Stimulated activated CD8-positive, alpha-beta memory T cell treated with anti-CD3 and anti-CD28 coated beads, Interleukin-12 subunit alpha, Interleukin-12 subunit beta, amount 100 ng/mL, for 1 hour (primary cell): Measurements from ENCODE around the gene OR52E6.

Experiments
- DNase-seq: peaks from one replicate; pipeline ENCODE4 v3.0.0-alpha.2; 2020; ENCODE audit warnings: low read depth

OR52E6 gene

GRCh38 chr11:5841797-5842196 lies at the start of gene OR52E6:
Gene OR52E6, minus strand, starts transcription at chr11:5841897. Its CDS starts 0 bp downstream, at chr11:5841897.
- DNase-seq, result no peak

- DNase-seq, result no peak
Observed at GRCh38 chr11:5891216-5891800, 49.6 kb upstream of the OR52E6 start.

GRCh38 chr11:5887661-5888060 lies 46.0 kb upstream of the OR52E6 start:
- no peak for DNase-seq

- no peak for DNase-seq
Observed at GRCh38 chr11:5887172-5887571, 45.5 kb upstream of the OR52E6 start.

DNA sequence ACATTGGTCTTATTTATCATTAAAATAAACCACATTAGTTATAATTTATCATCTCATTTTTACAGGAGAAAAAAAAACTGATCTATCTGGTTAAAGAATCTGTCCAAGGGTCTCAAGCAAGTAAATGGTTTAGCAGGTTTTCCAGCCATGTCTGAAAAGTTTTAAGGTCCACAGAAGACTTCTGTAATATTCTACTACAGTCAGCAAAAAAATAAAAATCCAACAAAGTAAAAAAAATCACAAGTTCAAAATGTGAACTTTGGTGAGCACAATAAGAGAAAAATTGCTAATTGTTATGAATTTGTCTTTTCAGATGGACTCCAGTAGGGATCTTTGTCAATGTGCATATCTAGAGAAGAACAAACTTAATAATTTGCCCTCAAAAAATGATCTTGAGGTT lies 40.1 kb upstream of the OR52E6 start:
- no peak for DNase-seq

- no peak for DNase-seq
Observed at GRCh38 chr11:5880329-5880728, 38.6 kb upstream of the OR52E6 start, which contains the start of gene OR52E4. Gene OR52E4, plus strand, starts transcription at chr11:5880629. Its CDS starts 3,664 bp downstream, at chr11:5884293.

GRCh38 chr11:5878564-5878963 lies 36.9 kb upstream of the OR52E6 start:
- DNase-seq, result no peak

DNA sequence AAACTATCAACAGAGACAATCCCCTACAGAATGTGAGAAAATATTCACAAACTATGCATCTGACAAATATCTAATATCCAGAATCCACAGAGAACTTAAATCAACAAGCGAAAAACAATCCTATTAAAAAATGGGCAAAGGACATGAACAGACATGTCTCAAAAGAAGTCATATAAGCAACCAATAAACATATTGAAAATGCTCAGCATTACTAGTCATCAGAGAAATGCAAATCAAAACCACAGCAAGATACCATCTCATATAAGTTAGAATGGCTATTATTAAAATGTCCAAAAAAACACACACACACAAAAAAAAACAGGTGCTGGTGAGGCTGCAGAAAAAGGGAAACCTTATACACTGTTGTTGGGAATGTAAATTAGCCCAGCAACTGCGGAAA lies 24.1 kb upstream of the OR52E6 start:
- DNase-seq, result no peak

DNA sequence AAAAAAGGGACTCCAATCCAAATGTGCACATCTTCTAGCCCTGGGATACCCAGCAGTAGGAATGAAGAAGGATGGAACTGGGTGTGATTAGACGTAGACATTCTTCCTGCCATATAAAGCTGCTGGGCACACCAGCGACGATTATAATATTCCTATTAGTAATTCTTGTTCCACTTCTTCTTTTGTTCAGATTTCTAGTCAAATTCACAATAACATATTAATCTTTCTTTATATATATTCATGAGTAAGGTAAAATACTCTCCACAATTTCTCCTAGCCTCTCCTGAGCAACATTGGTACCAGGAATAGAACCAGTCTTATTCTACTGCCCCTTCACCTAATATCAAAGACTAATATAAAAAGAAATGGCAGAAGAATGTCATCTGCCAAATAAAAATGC lies 15.9 kb upstream of the OR52E6 start, which contains the start of gene OR52E8:
TSS of gene OR52E8 (minus strand) at position 101 of the 400 bp plus-strand sequence. CDS start at position 101, 0 bp downstream.
- no peak for DNase-seq

GRCh38 chr11:5851002-5851401 lies 9.3 kb upstream of the OR52E6 start:
- no peak for DNase-seq

DNA sequence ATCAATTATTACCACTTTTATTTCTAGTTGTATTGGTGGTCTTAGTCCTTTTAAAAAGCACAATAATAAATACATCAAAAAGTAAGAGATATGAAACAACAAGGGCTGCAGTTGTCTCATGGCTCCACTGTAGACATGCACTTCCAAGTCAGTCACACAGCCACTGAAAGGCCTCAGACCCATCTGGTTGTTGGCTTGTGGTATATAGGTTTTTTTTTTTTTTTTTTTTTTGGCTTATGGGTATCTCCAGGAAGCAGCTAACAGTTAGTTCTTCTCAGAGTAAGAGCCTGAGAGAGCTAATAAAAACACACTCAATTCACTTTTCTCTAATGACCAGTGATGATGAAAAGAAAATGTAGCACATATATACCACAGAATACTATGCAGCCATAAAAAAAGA lies 6.0 kb upstream of the OR52E6 start:
- DNase-seq, result no peak

DNA sequence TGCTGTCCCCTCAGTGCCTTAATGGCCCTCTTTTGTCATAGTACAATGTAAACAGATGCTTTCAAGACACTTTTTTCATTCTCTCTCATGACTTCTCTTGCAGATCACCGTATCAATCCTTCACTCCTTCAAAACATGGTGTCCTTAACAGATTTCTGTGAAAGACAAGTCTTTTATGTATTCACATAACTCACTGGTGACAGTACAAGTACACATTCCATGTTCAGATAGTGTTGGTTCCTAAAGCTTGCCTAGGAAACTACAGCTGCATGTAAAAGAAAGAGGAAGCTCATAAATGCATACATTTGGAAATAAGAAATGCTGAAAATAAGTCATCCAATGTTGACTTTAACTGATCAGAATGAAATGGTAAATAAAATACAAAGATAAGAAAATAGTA lies 5.0 kb upstream of the OR52E6 start:
- no peak for DNase-seq

- DNase-seq, result no peak
Observed at GRCh38 chr11:5837695-5838094, 4.0 kb downstream of the OR52E6 start.

DNA sequence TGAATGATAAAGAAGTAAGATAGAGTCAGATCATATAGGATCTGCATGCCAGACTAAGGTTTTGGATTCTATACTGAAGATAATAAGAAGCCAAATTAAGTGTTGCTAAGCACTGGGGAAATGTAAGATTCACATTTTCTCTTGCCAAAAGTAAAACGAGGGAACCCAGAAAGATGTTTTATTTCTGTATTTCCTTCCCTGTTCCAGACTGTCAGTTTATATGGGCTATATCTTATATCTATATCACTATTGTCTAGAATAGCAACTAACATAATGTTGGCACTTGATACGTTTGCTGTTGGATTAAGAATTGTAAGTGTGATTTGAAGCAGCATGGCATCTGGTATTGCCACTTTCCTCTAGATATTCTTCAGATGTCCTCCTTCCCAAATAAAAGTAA lies 8.3 kb downstream of the OR52E6 start:
- no peak for DNase-seq

GRCh38 chr11:5831196-5831829 lies 10.4 kb downstream of the OR52E6 start:
- DNase-seq, result no peak

DNA sequence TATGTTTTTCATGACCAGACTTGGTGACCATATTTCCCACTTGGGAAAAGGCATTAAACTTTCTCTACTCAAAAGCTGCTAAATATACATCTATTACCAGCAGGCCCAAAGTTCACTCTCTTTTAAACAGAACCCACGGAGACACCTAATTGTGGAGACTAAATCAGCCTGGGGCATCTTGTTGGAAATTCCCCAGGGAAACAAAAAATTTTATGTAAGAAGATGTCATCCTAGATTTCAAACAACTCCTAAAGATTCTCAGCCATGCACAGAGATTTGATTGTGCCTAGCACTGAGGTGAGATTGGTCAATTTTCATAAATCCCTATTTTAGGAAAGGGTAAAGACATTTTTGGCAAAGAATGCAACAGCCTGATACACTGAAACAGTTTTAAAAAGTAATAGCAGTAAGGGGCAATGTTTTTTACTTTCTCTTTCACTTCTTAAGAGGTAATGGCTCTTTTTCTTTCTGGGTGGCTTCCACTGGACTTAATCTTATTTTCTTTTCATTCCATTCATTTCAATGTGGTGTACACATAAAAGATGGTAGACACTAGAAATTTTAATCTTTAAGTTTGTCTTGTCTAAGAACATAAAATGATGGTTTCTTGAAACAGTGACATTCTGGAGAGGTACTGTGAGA lies 23.3 kb downstream of the OR52E6 start:
- no peak for DNase-seq

GRCh38 chr11:5815534-5815933 lies 26.2 kb downstream of the OR52E6 start:
- DNase-seq, result no peak

- DNase-seq, result no peak
Observed at GRCh38 chr11:5809905-5810795, 31.5 kb downstream of the OR52E6 start.

- DNase-seq, result no peak
Observed at GRCh38 chr11:5809122-5809519, 32.6 kb downstream of the OR52E6 start.

- DNase-seq, result peak; percentile 61
Observed at GRCh38 chr11:5808500-5809121, 33.1 kb downstream of the OR52E6 start, which contains the start of gene OR52N2. Gene OR52N2, plus strand, starts transcription at chr11:5808924. Its CDS starts 11,412 bp downstream, at chr11:5820336.

DNA sequence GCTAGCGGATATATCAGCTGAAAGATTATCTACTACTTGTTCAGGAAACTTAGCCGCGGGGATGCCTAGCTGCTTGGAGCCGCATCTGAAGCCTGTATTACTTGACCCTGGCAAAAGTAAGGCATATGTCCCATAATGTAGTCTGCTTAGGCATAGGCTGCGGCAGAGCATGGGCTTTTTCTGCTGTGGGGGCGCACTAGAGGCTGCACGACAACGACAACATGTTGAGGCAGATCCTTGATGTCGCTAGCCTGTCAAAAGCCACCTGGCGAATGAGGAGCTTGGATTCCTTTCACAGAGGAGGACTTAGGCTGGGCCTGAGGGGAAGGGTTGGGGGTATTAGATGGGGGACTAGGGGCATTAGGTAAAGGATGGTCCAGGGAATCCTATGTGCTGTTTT lies 34.1 kb downstream of the OR52E6 start:
- DNase-seq, result no peak

DNA sequence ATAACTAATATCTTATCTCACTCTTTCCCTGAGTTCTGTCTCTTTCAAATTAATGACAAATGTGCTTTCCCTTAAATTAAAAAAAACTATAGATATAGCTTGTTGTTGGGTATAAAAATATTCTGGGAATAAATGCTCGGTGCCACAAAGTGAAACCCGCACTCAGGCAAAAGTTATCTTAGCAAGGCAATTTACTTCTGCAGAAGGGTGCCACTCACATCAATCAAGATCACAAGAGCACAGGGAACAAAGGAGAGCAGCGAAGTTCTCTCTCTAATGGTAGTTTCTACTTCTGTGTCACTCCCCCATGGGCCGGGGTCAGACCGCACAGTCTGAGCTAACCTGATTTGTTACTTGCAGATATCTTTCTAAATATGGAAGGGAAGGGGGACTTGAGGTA lies 37.7 kb downstream of the OR52E6 start:
- DNase-seq, result no peak
